BLaER1 (cell line): Measurements from ENCODE around the gene CEACAM1.
A peak's percentile ranks its signal among the peaks of the same experiment; 100 is the strongest.
"Not testable (repeated sequence)": the region's sequence is repeated elsewhere in the genome, so short reads cannot be mapped to it uniquely, and the experiment has no call there.

Experiments
- H3K27ac ChIP-seq: shearing (Covaris generic); formaldehyde crosslinking; 2 replicates; pipeline ENCODE4 v1.8.1; 2022
- H3K27me3 ChIP-seq: shearing (Covaris generic); formaldehyde crosslinking; 2 replicates; pipeline ENCODE4 v1.8.1; 2022
- H3K36me3 ChIP-seq: shearing (Covaris generic); formaldehyde crosslinking; 2 replicates; pipeline ENCODE4 v1.8.1; 2022
- H3K4me1 ChIP-seq: shearing (Covaris generic); formaldehyde crosslinking; 2 replicates; pipeline ENCODE4 v1.8.1; 2022
- H3K4me2 ChIP-seq: shearing (Covaris generic); formaldehyde crosslinking; 2 replicates; pipeline ENCODE4 v1.8.1; 2022
- H3K4me3 ChIP-seq: shearing (Covaris generic); formaldehyde crosslinking; 2 replicates; pipeline ENCODE4 v1.8.1; 2022
- H3K9ac ChIP-seq: shearing (Covaris generic); formaldehyde crosslinking; 2 replicates; pipeline ENCODE4 v1.8.1; 2022
- H3K9me3 ChIP-seq: shearing (Covaris generic); formaldehyde crosslinking; 2 replicates; pipeline ENCODE4 v1.8.1; 2022
- H4K20me1 ChIP-seq: shearing (Covaris generic); formaldehyde crosslinking; 2 replicates; pipeline ENCODE4 v1.8.1; 2022
- Cebpa-rat ChIP-seq: shearing (Covaris generic); IDR thresholded peaks from 2 replicates; pipeline ENCODE4 v1.8.1; 2022

The CEACAM1 gene

GRCh38 chr19:42531313-42531712 lies 3.0 kb upstream of the CEACAM1 start:
- no peak overlapping the region for H3K4me2 ChIP-seq
- H3K27ac ChIP-seq = no peak overlapping the region
- H3K27me3 ChIP-seq = no peaks in the 10 kb centered on the region
- no peaks in the 10 kb centered on the region for H3K36me3 ChIP-seq
- H3K4me1 ChIP-seq = peaks cover 31% of the 10 kb centered on the region
- H3K4me3 ChIP-seq = no peak overlapping the region
- no peak overlapping the region for H3K9ac ChIP-seq
- H3K9me3 ChIP-seq = no peaks in the 10 kb centered on the region
- TF ChIP-seq Cebpa-rat = no peak
- H4K20me1 ChIP-seq = no peaks in the 10 kb centered on the region

- H3K36me3 ChIP-seq = no peaks in the 10 kb centered on the region
- peak overlapping the region; percentile 67 for H3K9ac ChIP-seq
- H4K20me1 ChIP-seq = no peaks in the 10 kb centered on the region
- H3K27ac ChIP-seq = peak overlapping the region; percentile 76
- H3K27me3 ChIP-seq = no peaks in the 10 kb centered on the region
- peak overlapping the region; percentile 94 for H3K4me2 ChIP-seq
- peak overlapping the region; percentile 56 for H3K4me3 ChIP-seq
- H3K4me1 ChIP-seq = peaks cover 35% of the 10 kb centered on the region
- TF ChIP-seq Cebpa-rat = no peak
- no peaks in the 10 kb centered on the region for H3K9me3 ChIP-seq
These were observed 1.0 kb upstream of the CEACAM1 start for GRCh38 chr19:42529248-42529764.

- Histone ChIP-seq H3K4me1 (peaks cover 49% of the 10 kb centered on the region), H3K9me3 (no peaks in the 10 kb centered on the region), H3K4me3 (no peak overlapping the region), H3K9ac (no peak overlapping the region), H3K27ac (no peak overlapping the region), H4K20me1 (no peaks in the 10 kb centered on the region), H3K36me3 (no peaks in the 10 kb centered on the region), H3K4me2 (no peak overlapping the region), H3K27me3 (no peaks in the 10 kb centered on the region)
- no peak for TF ChIP-seq Cebpa-rat
These were observed 3.3 kb downstream of the CEACAM1 start for GRCh38 chr19:42524943-42525342.

- no peak overlapping the region for H3K27ac ChIP-seq
- H3K9ac ChIP-seq = no peak overlapping the region
- H3K36me3 ChIP-seq = no peaks in the 10 kb centered on the region
- peaks cover 46% of the 10 kb centered on the region for H3K4me1 ChIP-seq
- no peaks in the 10 kb centered on the region for H4K20me1 ChIP-seq
- H3K27me3 ChIP-seq = no peaks in the 10 kb centered on the region
- H3K4me3 ChIP-seq = no peak overlapping the region
- no peaks in the 10 kb centered on the region for H3K9me3 ChIP-seq
- H3K4me2 ChIP-seq = peak overlapping the region; percentile 51
- TF ChIP-seq Cebpa-rat = no peak
These were observed 4.0 kb downstream of the CEACAM1 start for GRCh38 chr19:42524250-42524649.

GRCh38 chr19:42522262-42522661 lies 6.0 kb downstream of the CEACAM1 start:
- H3K9me3 ChIP-seq, H3K27ac ChIP-seq, H3K4me3 ChIP-seq, H3K27me3 ChIP-seq, H3K4me2 ChIP-seq, H3K9ac ChIP-seq, H3K36me3 ChIP-seq, H4K20me1 ChIP-seq: not testable (repeated sequence)
- peaks cover 26% of the 10 kb centered on the region for H3K4me1 ChIP-seq

GRCh38 chr19:42521346-42522030 lies 6.8 kb downstream of the CEACAM1 start:
- Histone ChIP-seq H3K9ac (no peak overlapping the region), H3K9me3 (peaks cover 5% of the 10 kb centered on the region; the same call in 1 of the 2 replicates), H3K36me3 (no peaks in the 10 kb centered on the region), H3K4me2 (no peak overlapping the region; the same call in none of the 2 replicates), H3K4me1 (peaks cover 20% of the 10 kb centered on the region), H3K4me3 (no peak overlapping the region), H3K27ac (no peak overlapping the region), H3K27me3 (no peaks in the 10 kb centered on the region), H4K20me1 (no peaks in the 10 kb centered on the region)
- TF ChIP-seq Cebpa-rat = no peak

GRCh38 chr19:42519108-42519507 lies 9.2 kb downstream of the CEACAM1 start:
- no peak overlapping the region for H3K4me2 ChIP-seq
- peaks cover 12% of the 10 kb centered on the region for H3K4me1 ChIP-seq
- H3K36me3 ChIP-seq = no peaks in the 10 kb centered on the region
- no peak overlapping the region for H3K4me3 ChIP-seq
- peaks cover 5% of the 10 kb centered on the region; the same call in 1 of the 2 replicates for H3K9me3 ChIP-seq
- H3K27ac ChIP-seq = no peak overlapping the region
- no peaks in the 10 kb centered on the region for H4K20me1 ChIP-seq
- no peaks in the 10 kb centered on the region for H3K27me3 ChIP-seq
- H3K9ac ChIP-seq = no peak overlapping the region
- TF ChIP-seq Cebpa-rat = no peak

GRCh38 chr19:42516771-42517170 lies 11.5 kb downstream of the CEACAM1 start:
- no peaks in the 10 kb centered on the region for H3K27me3 ChIP-seq
- no peaks in the 10 kb centered on the region for H4K20me1 ChIP-seq
- peaks cover 24% of the 10 kb centered on the region for H3K4me1 ChIP-seq
- H3K9ac ChIP-seq = no peak overlapping the region
- H3K36me3 ChIP-seq = no peaks in the 10 kb centered on the region
- no peak overlapping the region for H3K4me2 ChIP-seq
- no peak overlapping the region for H3K4me3 ChIP-seq
- no peak for TF ChIP-seq Cebpa-rat
- peaks cover 5% of the 10 kb centered on the region; the same call in 1 of the 2 replicates for H3K9me3 ChIP-seq
- H3K27ac ChIP-seq = no peak overlapping the region

GRCh38 chr19:42515241-42515832 lies 12.9 kb downstream of the CEACAM1 start:
- TF ChIP-seq Cebpa-rat = no peak
- Histone ChIP-seq H3K27ac (no peak overlapping the region), H3K4me3 (no peak overlapping the region), H3K4me1 (peaks cover 26% of the 10 kb centered on the region), H3K27me3 (no peaks in the 10 kb centered on the region), H3K36me3 (no peaks in the 10 kb centered on the region), H3K9me3 (peaks cover 5% of the 10 kb centered on the region; the same call in 1 of the 2 replicates), H4K20me1 (no peaks in the 10 kb centered on the region), H3K4me2 (no peak overlapping the region), H3K9ac (no peak overlapping the region)

GRCh38 chr19:42514449-42514848 lies 13.8 kb downstream of the CEACAM1 start:
- Histone ChIP-seq H3K36me3 (no peaks in the 10 kb centered on the region), H3K9ac (no peak overlapping the region), H4K20me1 (no peaks in the 10 kb centered on the region), H3K4me3 (no peak overlapping the region), H3K4me1 (peaks cover 26% of the 10 kb centered on the region), H3K27me3 (no peaks in the 10 kb centered on the region), H3K9me3 (peaks cover 5% of the 10 kb centered on the region; the same call in 1 of the 2 replicates), H3K27ac (no peak overlapping the region), H3K4me2 (no peak overlapping the region)
- no peak for TF ChIP-seq Cebpa-rat
